ENCODE data around the gene IGSF6.

Gene IGSF6

DNA sequence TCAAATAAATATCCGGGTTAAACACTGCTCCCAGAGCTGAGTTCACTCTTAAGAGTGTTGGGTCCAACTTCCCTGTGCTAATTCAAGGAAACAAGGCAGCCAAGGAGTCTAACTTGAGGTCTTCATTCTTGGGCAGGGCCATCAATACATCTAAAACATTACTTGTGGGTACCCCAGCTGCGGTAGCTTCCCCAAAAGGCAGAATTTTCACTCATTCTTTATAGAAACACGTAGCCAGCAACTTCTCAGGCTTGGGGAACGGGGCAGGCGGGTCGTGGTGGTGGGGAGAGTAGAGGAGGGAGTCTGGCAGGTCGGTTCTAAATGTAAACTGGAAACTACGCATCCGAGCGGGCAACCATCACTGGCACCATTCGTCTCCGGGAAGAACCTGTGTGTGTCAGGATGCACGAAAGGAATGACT lies 53.7 kb downstream of the IGSF6 start:
- DNase-seq, result no peak

DNA sequence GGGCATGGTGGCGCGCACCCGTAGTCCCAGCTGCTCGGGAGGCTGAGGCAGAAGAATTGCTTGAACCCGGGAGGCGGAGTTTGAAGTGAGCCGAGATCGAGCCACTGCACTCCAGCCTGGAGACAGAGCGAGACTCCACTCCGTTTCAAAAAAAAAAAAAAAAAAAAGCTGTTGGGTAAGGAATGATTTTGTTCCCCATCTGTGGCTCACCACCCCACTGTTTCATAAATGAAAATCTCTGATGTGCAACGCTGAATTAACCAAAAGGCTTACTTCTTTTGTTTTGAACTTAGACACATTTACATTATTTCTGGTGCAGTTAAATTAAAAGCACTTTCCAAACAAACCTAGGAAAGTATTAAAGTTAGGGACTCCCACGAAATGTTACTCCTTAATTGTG lies 54.2 kb downstream of the IGSF6 start:
- no peak for DNase-seq

DNA sequence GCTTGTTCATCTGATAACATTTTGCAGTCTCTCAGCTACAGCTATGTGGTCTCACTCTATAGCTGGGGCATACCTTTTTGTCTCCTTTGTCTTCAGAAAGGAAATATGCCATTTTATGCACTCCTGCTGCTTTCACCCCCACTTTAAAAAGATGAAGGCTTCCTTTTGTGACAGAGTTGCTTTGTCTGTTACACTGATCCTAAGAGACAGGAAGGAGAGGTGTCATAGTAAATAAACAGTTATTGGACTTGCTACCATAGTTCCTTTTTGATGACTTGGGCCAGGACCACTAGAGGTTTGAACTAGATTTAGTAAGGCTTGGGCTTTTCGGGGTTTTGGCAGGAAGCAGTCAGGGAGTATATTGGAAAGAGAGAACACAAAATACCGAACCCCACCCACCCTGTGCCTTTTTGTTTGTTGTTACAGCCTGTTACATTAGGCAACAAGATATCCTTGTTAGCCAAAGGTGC lies 54.8 kb downstream of the IGSF6 start:
- no peak for DNase-seq

DNA sequence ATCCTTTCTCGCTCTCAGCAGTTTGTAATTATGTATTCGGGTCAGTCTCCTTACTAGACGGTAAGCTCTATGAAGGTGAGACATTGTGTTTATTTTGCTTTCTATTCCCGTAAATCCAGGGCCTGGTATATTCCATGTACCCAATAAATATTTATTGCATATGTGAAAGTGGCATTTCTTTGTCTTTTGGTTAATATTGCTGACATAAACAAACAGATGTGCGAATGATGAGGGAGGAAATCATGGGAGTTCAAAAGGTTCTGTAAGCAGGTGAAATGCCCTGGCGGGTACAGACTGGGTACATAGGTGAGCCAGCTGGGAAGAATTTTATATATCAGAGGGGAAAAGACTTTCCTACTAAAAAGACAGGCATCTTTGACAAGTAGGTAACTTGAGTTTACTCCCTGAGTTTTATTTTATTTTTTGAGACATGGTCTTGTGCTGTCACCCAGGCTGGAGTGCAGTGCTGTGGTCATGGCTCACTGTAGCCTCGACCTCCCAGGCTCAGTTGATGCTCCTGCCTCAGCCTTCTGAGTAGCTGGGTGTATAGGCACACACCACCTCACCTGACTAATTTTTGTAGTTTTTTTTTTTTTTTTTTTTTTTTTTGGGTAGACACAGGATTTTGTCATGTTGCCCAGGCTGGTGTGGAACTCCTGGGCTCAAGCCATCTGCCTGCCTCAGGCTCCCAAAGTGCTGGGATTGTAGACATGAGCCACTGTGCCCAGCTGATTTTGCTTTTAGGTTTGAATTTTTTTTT lies 58.7 kb downstream of the IGSF6 start:
- no peak for DNase-seq

DNA sequence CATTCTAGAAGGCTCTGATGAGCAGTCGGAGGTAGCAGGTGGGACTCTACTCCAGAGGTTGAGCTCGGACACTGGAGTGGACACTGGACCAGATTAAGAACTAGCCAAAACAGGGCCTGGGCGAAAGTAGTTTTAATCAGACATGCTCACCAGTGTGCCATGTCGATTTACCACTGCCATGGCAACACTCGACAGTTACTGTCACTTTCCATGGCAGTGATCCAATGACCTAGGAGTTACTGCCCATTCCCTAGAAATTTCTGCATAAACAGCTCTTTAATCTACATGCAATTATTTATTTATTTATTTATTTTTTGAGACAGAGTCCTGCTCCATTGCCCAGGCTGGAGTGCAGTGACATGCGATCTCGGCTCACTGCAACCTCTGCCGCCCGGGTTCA lies 60.2 kb downstream of the IGSF6 start:
- DNase-seq, result no peak

DNA sequence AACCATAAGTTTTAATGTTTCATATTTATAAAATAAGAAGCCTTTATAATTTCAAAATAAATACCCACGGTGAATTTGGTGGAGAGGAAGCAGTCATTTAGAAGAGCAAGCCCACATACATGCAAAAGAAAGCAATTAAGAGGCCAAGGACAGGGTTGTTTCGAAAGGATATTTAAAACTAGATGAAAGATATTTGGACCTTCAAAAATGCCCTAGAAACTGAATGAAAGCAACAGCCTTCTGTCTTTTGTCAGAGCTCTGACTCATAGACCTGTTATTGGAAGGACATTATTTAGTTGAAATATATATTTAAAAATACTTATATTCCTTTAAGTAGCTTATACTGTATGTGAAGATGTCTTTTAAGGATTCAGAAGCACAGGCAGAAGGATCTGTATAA lies 61.6 kb downstream of the IGSF6 start:
- no peak for DNase-seq

DNA sequence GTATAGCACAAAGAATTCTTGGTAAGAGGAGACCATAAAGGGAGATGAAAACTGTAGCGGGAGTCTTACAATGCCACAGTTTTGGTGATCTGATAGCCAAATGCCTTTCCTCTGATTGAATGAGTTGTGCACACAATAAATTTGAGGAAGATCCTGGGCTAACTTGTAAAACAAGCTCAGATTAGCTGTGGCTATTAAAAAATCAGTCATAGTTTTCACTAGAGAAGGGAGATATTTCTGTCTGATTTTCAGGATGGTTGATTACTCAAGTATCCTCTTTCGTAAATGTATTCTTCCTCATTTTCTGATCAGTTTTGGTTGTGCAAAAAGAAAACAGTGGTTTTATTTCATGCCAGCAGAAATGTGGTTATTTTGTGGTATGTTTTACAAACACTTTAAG lies 62.1 kb downstream of the IGSF6 start:
- no peak for DNase-seq

DNA sequence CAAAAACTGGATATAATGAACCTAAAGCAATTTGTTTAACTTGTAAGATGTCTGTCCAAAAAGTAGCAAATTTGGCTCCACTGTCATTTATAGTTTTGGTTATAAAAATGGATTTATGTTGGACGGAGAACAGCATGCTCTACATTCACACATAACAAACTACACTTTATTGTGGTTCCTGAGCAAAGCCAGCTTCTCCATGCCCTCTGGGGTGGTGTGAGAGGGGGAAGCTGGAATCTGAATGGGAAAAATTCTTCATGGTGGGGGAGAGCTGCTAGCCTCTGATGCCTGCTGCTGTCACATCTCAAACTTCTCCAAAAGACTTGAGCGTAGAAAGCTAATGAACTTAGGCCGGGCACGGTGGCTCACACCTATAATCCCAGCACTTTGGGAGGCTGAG lies 62.9 kb downstream of the IGSF6 start:
- DNase-seq, result no peak

Measured in CD4-positive, alpha-beta T cell treated with Interleukin-10 for 1 hour (primary cell).